Upper lobe of right lung (tissue), 1 donor: ENCODE measurements around the gene AGBL1. TPM values are rescaled to one million over a fixed set of nuclear protein-coding genes. Genes with fewer than 3 reads are reported as not detected.

Source experiments
- ATAC-seq: fragments of 200-7000 bp; cut with Tn5 transposase; one replicate; pipeline ENCODE4 v1.9.1; 2020; ENCODE audit warnings: mild to moderate bottlenecking, moderate library complexity
- DNase-seq: peaks from one replicate; pipeline ENCODE4 v3.0.0-alpha.2; 2020
- H3K27ac ChIP-seq: fragments of 200-600 bp; one replicate; pipeline ENCODE4 v1.8.0; 2022
- H3K27me3 ChIP-seq: fragments of 200-600 bp; one replicate; pipeline ENCODE4 v1.8.0; 2022; ENCODE audit warnings: mild to moderate bottlenecking
- H3K36me3 ChIP-seq: fragments of 200-600 bp; one replicate; pipeline ENCODE4 v1.8.0; 2022
- H3K4me1 ChIP-seq: fragments of 200-600 bp; one replicate; pipeline ENCODE4 v1.8.0; 2022
- H3K4me3 ChIP-seq: fragments of 200-600 bp; one replicate; pipeline ENCODE4 v1.8.0; 2022; ENCODE audit warnings: mild to moderate bottlenecking
- H3K9me3 ChIP-seq: fragments of 200-600 bp; one replicate; pipeline ENCODE4 v1.8.0; 2022
- intact Hi-C: fragments of 100-400 bp; cut with DNase I; formaldehyde crosslinking; loops from one replicate; pipeline ENCODE4 v1.11.0; 2022
- total RNA-seq: library from RNA; stranded (reverse); fragmentation: NEBNext Ultra II Directional; extraction: Animal tissue kit (Norgen Biotek cat#: 25700); gene quantifications from one replicate; pipeline ENCODE4 v1.2.1, GENCODE V29; 2021
- TF ChIP-seq, protein P1 (sequence below): fragments of 200-600 bp; IDR thresholded peaks from one replicate; pipeline ENCODE4 v1.8.0; 2022; ENCODE audit warnings: antibody characterized with exemption
- donor health status: DM: no; HTN: yes; CAD: no; lungs with severe emphysema.

Gene AGBL1
- total RNA-seq, 1 donor from 2014 or later = 6.5 TPM

GRCh38 chr15:86165265-86166211 lies 85.9 kb downstream of the AGBL1 start:
- Histone ChIP-seq H3K4me1 (no peaks in the 10 kb centered on the region), H3K36me3 (no peaks in the 10 kb centered on the region), H3K27me3 (no peaks in the 10 kb centered on the region), H3K4me3 (no peak overlapping the region), H3K9me3 (no peaks in the 10 kb centered on the region), H3K27ac (no peak overlapping the region)
- no peak for DNase-seq
- no peak for ATAC-seq
- intact Hi-C loops = no loop called here
- TF ChIP-seq, protein P1, sequence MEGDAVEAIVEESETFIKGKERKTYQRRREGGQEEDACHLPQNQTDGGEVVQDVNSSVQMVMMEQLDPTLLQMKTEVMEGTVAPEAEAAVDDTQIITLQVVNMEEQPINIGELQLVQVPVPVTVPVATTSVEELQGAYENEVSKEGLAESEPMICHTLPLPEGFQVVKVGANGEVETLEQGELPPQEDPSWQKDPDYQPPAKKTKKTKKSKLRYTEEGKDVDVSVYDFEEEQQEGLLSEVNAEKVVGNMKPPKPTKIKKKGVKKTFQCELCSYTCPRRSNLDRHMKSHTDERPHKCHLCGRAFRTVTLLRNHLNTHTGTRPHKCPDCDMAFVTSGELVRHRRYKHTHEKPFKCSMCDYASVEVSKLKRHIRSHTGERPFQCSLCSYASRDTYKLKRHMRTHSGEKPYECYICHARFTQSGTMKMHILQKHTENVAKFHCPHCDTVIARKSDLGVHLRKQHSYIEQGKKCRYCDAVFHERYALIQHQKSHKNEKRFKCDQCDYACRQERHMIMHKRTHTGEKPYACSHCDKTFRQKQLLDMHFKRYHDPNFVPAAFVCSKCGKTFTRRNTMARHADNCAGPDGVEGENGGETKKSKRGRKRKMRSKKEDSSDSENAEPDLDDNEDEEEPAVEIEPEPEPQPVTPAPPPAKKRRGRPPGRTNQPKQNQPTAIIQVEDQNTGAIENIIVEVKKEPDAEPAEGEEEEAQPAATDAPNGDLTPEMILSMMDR = no peak

- H3K4me1 ChIP-seq = no peaks in the 10 kb centered on the region
- no peak overlapping the region for H3K27ac ChIP-seq
- DNase-seq (no peak), ATAC-seq (no peak)
- intact Hi-C loops = no loop called here
- TF ChIP-seq, protein P1 = no peak
- no peaks in the 10 kb centered on the region for H3K36me3 ChIP-seq
- no peaks in the 10 kb centered on the region for H3K27me3 ChIP-seq
- no peak overlapping the region for H3K4me3 ChIP-seq
- H3K9me3 ChIP-seq = no peaks in the 10 kb centered on the region
These were observed 88.2 kb downstream of the AGBL1 start for GRCh38 chr15:86167841-86168240.

DNA sequence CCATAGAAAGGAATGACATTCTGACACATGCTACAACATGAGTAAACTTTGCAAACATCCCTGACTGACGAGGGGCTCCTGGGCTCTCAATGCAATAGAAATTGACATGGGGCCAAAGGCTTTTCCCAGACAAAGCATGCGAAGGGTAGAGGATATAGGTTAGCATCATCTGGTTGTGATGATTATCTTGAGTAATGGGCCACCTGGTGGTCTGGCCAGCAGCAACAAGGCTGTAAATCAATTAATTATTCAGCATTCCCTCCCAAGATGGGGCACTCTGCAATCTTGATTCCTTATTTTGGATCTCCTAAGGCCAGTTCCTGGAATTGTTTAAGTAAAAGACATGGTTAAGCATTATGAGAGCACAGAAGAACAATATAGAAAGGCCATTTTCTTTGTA lies 99.2 kb downstream of the AGBL1 start:
- Histone ChIP-seq H3K36me3 (no peaks in the 10 kb centered on the region), H3K4me1 (no peaks in the 10 kb centered on the region), H3K27ac (no peak overlapping the region), H3K9me3 (no peaks in the 10 kb centered on the region), H3K4me3 (no peak overlapping the region), H3K27me3 (no peaks in the 10 kb centered on the region)
- DNase-seq (no peak), ATAC-seq (no peak)
- TF ChIP-seq, protein P1 = no peak
- intact Hi-C loops = no loop called here

DNA sequence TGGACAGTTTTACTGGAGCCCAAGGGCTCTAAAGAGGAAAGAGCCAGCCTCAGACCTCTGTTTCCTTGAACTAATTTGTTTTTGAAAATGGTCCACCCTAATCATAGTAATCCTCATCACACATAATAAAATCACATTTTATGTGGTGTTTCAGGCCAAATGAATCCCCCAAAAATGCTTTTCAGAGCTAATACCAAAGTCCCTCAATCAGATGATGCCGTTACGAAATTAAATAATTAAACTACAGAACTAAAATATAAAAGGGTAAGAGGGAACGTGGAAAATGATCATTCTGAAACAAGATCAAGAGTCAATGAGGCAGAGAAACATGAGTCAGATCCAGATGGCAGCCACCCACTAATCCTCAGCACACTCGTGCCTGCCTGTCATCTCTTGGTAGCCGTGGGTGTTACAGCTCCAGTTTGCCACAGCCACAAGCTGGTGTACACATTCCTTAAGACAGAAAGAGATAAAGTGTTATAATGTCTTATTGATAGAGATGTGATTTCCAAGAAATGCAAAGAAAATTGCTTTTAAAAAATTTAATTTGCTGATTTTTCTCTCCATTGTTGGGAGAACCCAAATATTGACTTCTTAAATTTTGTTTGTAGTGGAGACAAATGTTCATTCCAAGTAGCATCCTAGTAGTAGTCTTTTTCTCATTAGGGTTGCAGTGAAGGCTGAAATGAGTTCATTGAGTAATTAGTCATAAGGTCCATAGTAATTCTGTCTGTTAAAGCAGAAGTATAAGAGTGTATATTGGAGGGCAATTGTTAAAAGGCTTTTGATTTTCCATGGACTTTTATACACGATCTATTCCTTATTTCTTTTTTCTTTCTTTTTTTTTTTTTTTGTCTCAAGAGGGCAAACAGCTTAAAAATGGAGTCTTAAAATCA lies 104.2 kb downstream of the AGBL1 start:
- no peaks in the 10 kb centered on the region for H3K9me3 ChIP-seq
- H3K27ac ChIP-seq = no peak overlapping the region
- no peak for ATAC-seq
- TF ChIP-seq, protein P1 = no peak
- H3K27me3 ChIP-seq = no peaks in the 10 kb centered on the region
- no peak overlapping the region for H3K4me3 ChIP-seq
- no peaks in the 10 kb centered on the region for H3K4me1 ChIP-seq
- intact Hi-C loops = no loop called here
- DNase-seq = no peak
- H3K36me3 ChIP-seq = no peaks in the 10 kb centered on the region

DNA sequence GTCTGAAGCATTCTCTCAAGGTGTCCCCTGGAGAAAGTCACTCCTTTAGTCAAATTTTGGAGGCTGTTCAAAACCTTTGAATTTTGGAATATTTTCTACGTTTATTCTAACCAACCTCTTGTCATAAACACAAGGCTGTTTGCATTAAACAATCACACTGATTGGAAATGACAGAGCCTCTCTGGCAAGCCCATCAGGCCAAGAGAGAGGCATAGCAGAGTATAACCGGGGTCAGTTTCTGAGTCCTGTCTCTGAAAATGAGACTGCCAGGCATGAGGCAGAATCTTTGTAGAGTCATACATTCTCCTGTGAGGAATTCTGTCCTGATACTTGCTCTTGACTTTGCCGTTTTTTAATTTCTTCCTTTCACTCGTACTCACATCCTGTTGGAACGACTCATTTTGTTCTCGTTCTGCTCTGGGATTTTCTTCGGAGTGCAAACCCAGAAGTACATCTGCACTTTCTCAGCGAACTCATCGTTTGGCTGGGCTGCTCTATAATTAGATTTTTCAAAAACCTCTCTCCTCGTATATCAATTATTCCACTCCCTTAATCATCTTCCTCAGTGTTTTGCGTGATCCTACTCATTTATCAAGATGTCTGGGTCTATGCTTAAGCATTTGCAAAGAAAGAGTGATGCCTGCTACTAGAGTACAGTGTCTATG lies 114.2 kb downstream of the AGBL1 start:
- DNase-seq (no peak), ATAC-seq (no peak)
- Histone ChIP-seq H3K4me3 (peak overlapping the region; percentile 6), H3K4me1 (no peaks in the 10 kb centered on the region), H3K36me3 (no peaks in the 10 kb centered on the region), H3K9me3 (no peaks in the 10 kb centered on the region), H3K27ac (no peak overlapping the region), H3K27me3 (no peaks in the 10 kb centered on the region)
- intact Hi-C loops = no loop called here
- TF ChIP-seq, protein P1 = no peak
